ENCODE measurements around the gene IER5L. TPM values are rescaled to one million over a fixed set of nuclear protein-coding genes. Genes with fewer than 3 reads are reported as not detected.

IER5L gene
- total RNA-seq, 1 experiment from 2014 or later, result 4.6 TPM

- Mint-ChIP-seq H3K27ac (peak overlapping the region; percentile 73; the same call in 1 of the 2 replicates), H3K36me3 (no peaks in the 10 kb centered on the region), H3K4me1 (peaks cover 21% of the 10 kb centered on the region), H3K9me3 (no peaks in the 10 kb centered on the region), H3K27me3 (ENCODE audit: low read depth) (peaks cover 82% of the 10 kb centered on the region), H3K4me3 (peak overlapping the region; percentile 64)
- ATAC-seq (peak; percentile 73), DNase-seq (ENCODE audit: low spot score) (peak; percentile 95)
- POLR2A ChIA-PET, result interaction anchor here (0.6 to 3.4 kb wide), 26 partner anchors 11 to 430 kb away, joined by 3 to 19 read pairs (median 4); no protein-coding TSS in a partner anchor
- CTCF ChIA-PET, result interaction anchor here (0.6 to 10.3 kb wide), 26 partner anchors 9 to 559 kb away, joined by 3 to 74 read pairs (median 4); partner anchors contain the start of genes NTMT1 and SH3GLB2
- TF ChIP-seq ZNF671 (CRISPR knock-in tag; IDR thresholded peaks at IDR 0.05) (no peak), ZBTB21 (CRISPR knock-in tag; IDR thresholded peaks at IDR 0.05; ENCODE audit: borderline replicate concordance) (no peak; the same call in 1 of the 2 replicates), CREM (CRISPR knock-in tag; IDR thresholded peaks at IDR 0.05) (no peak), ZBTB43 (CRISPR knock-in tag; IDR thresholded peaks at IDR 0.05) (peak; percentile 34; the same call in 1 of the 2 replicates), FOXK1 (CRISPR knock-in tag; IDR thresholded peaks at IDR 0.05) (peak; percentile 87; the same call in 1 of the 2 replicates), USF1 (CRISPR knock-in tag; IDR thresholded peaks at IDR 0.05) (no peak), ZSCAN18 (CRISPR knock-in tag; IDR thresholded peaks at IDR 0.05) (no peak), CREB1 (CRISPR knock-in tag; IDR thresholded peaks at IDR 0.05) (peak; percentile 19; the same call in 1 of the 2 replicates), NR3C1 (CRISPR knock-in tag; conservative IDR thresholded peaks at IDR 0.05; ENCODE audit: low read depth) (no peak), ARID4B (CRISPR knock-in tag; IDR thresholded peaks at IDR 0.05; ENCODE audit: borderline replicate concordance) (0 out of 2 replicates have a peak, but pooled peaks have one; percentile 26), TP53 (CRISPR knock-in tag; IDR thresholded peaks at IDR 0.05) (no peak), ZNF263 (CRISPR knock-in tag; IDR thresholded peaks at IDR 0.05; ENCODE audit: low read depth) (no peak), JUN (CRISPR knock-in tag; IDR thresholded peaks at IDR 0.05) (no peak), STAT6 (CRISPR knock-in tag; conservative IDR thresholded peaks at IDR 0.05; ENCODE audit: low read depth) (no peak), ATF3 (CRISPR knock-in tag; conservative IDR thresholded peaks at IDR 0.05) (no peak), IRF1 (CRISPR knock-in tag; IDR thresholded peaks at IDR 0.05) (no peak), MLX (CRISPR knock-in tag; IDR thresholded peaks at IDR 0.05) (no peak), TEAD1 (CRISPR knock-in tag; IDR thresholded peaks at IDR 0.05) (peak; percentile 66; the same call in 1 of the 2 replicates), ZNF121 (CRISPR knock-in tag; IDR thresholded peaks at IDR 0.05) (no peak), IRF2 (CRISPR knock-in tag; IDR thresholded peaks at IDR 0.05; ENCODE audit: borderline replicate concordance, low read depth) (no peak), HMGA2 (CRISPR knock-in tag; IDR thresholded peaks at IDR 0.05) (no peak), ATF6 (CRISPR knock-in tag; IDR thresholded peaks at IDR 0.05) (no peak)
Measured at GRCh38 chr9:129178568-129179382, 714 bp upstream of the IER5L start.
